GM10266 (cell line): Measurements from ENCODE around the gene AXIN1.

Source experiments
- DNase-seq: peaks from one replicate; pipeline ENCODE4 v3.0.0; 2012; ENCODE audit errors: extremely low spot score
- TF ChIP-seq, protein P1 (sequence below): IDR thresholded peaks from 2 replicates; pipeline ENCODE4 v1.5.1; 2012; ENCODE audit warnings: mild to moderate bottlenecking, low read depth; ENCODE audit not compliant: control insufficient read depth, insufficient read depth; ENCODE audit errors: missing control alignments

Gene AXIN1, protein sequence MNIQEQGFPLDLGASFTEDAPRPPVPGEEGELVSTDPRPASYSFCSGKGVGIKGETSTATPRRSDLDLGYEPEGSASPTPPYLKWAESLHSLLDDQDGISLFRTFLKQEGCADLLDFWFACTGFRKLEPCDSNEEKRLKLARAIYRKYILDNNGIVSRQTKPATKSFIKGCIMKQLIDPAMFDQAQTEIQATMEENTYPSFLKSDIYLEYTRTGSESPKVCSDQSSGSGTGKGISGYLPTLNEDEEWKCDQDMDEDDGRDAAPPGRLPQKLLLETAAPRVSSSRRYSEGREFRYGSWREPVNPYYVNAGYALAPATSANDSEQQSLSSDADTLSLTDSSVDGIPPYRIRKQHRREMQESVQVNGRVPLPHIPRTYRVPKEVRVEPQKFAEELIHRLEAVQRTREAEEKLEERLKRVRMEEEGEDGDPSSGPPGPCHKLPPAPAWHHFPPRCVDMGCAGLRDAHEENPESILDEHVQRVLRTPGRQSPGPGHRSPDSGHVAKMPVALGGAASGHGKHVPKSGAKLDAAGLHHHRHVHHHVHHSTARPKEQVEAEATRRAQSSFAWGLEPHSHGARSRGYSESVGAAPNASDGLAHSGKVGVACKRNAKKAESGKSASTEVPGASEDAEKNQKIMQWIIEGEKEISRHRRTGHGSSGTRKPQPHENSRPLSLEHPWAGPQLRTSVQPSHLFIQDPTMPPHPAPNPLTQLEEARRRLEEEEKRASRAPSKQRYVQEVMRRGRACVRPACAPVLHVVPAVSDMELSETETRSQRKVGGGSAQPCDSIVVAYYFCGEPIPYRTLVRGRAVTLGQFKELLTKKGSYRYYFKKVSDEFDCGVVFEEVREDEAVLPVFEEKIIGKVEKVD

DNA sequence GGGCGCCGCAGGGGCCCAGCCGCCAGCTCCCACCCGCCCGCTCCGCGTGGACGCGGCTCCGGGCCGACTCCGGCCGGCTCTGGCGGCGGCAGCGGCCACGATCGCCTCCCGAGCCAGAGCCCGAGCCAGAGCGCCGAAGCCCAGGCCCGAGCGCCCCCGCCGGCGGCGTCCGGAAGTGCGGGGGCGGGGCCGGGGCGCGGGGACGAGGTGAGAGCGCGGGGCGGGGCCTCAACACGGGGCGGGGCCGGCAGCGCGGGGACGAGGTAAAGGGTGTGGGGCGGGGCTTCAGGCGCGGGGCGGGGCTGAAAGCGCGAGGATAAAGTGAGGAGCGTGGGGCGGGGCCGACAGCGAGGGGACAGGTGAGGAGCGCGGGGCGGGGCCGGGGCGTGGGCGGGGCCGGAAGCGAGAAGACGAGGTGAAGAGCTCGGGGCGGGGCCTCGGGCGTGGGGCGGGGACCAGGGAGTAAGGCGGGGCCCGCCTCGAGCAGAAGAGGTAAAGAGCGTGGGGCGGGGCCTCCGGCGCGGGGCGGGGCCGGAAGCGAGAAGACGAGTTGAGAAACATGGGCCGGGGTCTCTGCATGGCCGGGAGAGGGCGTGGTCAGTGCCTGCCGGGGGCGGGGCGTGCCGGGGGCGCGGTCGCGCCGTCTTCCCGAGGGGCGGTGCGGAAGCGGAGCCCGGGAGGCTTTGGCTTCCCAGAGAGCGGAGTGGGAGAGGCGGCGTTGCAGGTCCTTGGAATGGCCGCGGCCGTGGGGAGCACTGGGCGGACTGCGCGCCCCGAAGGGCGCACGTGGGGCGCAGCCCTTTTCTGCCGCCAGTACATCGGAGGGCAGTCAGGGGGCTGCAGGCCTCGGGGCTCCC is at the start of gene AXIN1:
TSS of gene AXIN1 (minus strand) at position 177 of the 857 bp plus-strand sequence. CDS start 5,698 bp downstream, outside the sequence.
- DNase-seq: peak; percentile 100
- TF ChIP-seq, protein P1, sequence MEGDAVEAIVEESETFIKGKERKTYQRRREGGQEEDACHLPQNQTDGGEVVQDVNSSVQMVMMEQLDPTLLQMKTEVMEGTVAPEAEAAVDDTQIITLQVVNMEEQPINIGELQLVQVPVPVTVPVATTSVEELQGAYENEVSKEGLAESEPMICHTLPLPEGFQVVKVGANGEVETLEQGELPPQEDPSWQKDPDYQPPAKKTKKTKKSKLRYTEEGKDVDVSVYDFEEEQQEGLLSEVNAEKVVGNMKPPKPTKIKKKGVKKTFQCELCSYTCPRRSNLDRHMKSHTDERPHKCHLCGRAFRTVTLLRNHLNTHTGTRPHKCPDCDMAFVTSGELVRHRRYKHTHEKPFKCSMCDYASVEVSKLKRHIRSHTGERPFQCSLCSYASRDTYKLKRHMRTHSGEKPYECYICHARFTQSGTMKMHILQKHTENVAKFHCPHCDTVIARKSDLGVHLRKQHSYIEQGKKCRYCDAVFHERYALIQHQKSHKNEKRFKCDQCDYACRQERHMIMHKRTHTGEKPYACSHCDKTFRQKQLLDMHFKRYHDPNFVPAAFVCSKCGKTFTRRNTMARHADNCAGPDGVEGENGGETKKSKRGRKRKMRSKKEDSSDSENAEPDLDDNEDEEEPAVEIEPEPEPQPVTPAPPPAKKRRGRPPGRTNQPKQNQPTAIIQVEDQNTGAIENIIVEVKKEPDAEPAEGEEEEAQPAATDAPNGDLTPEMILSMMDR: peak; percentile 64

DNA sequence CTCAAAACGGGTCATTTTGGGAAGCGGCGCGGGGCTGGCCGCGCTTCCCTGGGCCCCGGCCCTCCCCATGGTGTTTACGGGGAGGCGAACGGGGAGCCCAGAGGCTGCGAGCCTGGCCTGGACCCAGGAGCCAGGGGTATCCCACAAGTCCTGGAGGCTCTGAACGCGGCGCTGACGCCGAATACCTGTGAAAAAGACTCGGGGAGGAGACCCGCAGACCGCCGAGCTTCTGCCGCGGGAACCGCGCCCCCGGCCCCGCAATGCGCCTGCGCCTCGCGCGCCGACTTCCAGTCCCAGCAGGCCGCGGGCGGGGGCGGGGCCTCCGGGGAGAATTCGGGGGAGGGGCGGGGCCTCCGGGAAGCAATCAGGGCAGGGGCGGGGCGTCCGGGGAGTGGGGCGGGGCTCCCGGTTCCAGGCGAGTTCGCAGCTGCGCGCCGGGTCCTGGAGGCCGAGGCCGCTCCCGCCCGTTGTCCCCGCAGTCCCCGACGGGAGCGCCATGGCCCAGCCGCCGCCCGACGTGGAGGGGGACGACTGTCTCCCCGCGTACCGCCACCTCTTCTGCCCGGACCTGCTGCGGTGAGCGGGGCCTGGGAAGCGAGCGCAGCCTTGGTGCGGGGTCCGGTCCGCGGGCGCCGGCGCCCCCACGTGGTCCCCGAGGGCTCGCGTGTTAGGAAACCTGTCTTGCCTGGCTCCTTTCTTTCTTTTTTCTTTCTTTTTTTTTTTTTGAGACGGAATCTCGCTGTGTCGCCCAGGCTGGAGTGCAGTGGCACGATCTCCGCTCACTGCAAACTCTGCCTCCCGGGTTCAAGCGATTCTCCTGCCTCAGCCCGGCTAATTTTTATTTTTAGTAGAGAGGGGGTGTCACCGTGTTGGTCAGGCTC is 49.2 kb upstream of the AXIN1 start, which contains the start of gene DECR2:
TSS of gene DECR2 (plus strand) at position 418 of the 881 bp plus-strand sequence. CDS start at position 497, 79 bp downstream.
- TF ChIP-seq, protein P1: peak; percentile 68
- DNase-seq: peak; percentile 100

DNA sequence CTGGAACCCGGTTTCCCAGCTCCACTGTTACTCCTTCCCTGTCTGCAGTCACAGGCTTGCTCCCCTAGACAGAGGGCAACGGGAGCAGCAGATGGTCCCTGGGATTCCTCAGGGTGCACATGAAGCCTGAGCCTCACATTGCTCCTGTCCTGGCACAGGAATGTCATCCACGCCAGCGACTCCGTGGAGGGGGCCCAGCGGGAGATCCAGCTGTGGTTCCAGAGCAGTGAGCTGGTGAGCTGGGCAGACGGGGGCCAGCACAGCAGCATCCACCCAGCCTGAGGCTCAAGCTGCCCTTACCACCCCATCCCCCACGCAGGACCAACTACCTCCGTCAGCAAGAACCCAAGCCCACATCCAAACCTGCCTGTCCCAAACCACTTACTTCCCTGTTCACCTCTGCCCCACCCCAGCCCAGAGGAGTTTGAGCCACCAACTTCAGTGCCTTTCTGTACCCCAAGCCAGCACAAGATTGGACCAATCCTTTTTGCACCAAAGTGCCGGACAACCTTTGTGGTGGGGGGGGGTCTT is 47.6 kb upstream of the AXIN1 start:
- TF ChIP-seq, protein P1: no peak
- DNase-seq: no peak

DNA sequence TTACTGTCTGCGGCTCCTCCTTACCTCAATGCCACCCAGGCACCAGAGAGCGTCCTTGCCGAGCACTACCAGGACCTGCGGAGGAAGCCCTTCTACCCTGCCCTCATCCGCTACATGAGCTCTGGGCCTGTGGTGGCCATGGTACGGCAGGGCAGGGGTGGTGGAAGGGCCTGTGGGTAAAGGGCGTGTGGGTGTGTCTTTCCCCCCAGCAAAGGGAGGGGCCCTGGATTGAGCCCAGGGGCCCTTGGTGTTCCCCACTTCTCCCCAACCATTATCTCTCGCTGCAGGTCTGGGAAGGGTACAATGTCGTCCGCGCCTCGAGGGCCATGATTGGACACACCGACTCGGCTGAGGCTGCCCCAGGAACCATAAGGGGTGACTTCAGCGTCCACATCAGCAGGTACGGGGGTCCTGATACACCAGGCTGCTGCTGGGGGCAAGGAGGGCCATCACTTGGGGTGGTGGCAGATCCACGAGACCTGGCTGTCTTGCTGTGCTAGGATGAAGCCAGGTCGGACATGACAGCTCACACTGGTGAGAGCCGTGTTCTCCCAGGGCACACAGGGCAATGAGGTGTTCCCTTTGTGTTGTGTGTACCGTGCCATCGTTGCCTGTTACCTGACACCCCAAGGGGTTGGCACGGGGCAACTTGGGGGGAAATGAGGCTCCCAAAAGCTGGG is 47.0 kb upstream of the AXIN1 start:
- TF ChIP-seq, protein P1: no peak
- DNase-seq: no peak

DNA sequence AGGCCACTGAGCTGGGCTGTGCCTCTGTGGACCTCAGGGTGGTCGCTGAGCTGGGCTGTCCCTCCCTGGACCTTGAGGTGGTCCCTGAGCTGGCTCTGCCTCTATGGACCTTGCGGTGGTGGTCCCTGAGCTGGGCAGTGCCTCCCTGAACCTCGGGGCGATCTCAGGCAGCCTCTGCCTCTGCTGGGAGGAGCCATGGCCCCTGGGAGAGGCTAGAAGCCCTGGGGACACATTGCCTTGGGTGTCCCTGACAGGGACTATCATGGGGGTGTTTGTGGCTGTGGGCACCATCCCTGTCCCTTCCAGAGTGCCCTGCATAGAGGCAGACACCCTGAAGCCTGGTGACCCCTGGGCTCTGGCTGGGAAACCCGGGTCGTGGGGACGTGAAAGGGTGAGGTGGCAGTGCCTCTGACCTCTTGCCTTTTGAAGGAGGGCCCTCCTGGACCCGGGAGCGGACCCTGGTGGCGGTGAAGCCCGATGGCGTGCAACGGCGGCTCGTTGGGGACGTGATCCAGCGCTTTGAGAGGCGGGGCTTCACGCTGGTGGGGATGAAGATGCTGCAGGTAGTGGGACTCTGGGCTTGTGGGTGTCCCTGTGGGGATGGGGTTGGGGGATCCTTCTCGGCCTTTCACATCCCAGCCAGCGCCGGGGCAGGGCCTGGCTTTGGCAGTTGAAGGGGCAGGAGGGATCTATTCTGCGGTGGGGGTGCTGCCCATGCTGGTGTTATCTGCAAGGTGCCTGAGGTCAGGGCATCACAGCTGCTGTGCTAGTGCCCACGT is 46.2 kb upstream of the AXIN1 start:
- TF ChIP-seq, protein P1: no peak
- no peak for DNase-seq
